Dermis lymphatic vessel endothelial cell (primary cell): Measurements from ENCODE around the gene RNF186. TPM values are rescaled to one million over a fixed set of nuclear protein-coding genes. Genes with fewer than 3 reads are reported as not detected.

Experiments used
- total RNA-seq: library from RNA; depleted of rRNA; stranded (reverse); fragments of >200 nt; gene quantifications from 2 replicates; pipeline ENCODE4 v1.2.1, GENCODE V29; 2014

The RNF186 gene, protein sequence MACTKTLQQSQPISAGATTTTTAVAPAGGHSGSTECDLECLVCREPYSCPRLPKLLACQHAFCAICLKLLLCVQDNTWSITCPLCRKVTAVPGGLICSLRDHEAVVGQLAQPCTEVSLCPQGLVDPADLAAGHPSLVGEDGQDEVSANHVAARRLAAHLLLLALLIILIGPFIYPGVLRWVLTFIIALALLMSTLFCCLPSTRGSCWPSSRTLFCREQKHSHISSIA
- total RNA-seq = not detected in 2 replicates

DNA sequence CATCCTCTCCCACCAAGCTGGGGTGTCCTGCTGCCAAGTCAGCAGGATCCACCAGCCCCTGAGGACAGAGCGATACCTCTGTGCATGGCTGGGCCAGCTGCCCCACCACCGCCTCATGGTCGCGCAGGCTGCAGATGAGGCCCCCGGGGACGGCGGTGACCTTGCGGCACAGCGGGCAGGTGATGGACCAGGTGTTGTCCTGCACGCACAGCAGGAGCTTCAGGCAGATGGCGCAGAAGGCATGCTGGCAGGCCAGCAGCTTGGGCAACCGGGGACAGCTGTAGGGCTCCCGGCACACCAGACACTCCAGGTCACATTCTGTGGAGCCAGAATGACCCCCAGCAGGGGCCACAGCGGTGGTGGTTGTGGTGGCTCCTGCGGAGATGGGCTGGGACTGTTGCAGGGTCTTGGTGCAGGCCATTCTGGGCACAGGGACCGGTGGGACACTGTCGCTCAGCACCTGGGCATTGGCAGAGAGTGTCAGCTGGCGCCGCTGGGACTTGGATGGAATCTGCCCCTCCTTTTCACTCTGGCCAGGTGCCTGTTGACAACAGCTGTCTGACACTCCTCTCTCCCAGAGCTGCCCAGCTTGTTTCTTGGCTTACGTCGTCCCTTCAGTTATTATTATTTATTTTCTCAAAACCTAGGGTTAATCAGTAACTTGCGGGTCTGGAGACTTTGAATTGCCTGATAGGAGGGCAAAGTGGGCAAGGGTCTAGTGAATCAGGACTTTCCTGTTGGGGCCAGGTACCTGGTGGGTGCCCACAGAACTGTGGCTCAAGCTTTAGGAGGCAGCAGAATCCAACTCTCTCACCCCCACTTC is at the start of gene RNF186:
RNF186 (minus strand) TSS at position 603 of the 823 bp plus-strand sequence; CDS start at position 421, 182 bp downstream.

DNA sequence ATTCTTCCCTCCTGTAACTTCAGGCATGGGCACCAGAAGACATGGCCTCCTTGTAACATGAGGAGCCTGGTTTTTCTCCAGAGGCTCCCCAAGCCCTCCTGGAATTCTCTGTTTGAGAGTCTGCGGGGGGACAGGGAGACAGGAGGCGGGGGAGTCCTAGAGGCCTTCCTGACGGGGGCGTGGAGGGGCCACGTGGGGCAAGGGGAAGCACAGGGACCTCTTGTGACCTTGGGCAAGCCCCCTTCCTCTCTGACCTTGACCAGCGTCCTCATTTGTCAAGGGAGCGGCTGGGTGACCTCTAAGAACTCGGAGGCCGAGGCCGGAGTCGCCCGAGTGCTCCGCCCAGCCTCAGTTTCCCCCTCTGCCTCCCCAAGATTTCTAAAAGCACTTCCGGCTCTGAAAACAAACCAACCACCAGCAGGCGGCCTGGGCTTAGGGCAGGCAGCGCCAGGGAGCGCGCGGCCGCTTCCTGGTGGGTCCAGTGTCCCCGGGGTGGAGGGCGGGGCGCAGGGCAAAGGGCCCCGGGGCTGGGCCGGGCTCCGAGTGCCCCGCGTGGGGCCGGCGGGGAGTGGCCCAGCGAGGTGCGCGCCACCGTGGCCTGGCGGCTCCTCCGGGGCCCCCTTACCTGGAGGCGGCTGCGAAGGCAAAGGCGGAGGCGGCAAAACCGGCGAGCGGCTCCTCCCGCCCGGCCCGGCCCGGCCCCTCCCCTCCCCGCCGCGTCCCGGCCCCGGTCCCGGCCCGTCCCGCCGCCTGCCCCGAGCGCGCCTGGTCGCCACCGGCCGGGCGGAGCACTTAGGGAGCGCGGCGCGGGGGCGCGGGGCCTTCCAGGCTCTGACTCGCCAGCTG is 15.6 kb downstream of the RNF186 start, which contains the start of gene TMCO4:
TMCO4 (minus strand) TSS at position 687 of the 846 bp plus-strand sequence. CDS start 19,158 bp downstream, outside the sequence.

Other genes with a start within 250 kb of the RNF186 start
- gene NBL1, start 171.0 kb downstream of the RNF186 start, total RNA-seq = 135 and 198 TPM in 2 replicates
- not detected in 2 replicates for gene HTR6, start 150.4 kb downstream of the RNF186 start, total RNA-seq
- gene TMCO4, start 15.4 kb downstream of the RNF186 start, total RNA-seq = 6.1 and 7.6 TPM in 2 replicates
- gene OTUD3, start 67.1 kb upstream of the RNF186 start, total RNA-seq = 2.2 and 3.5 TPM in 2 replicates
- not detected in 2 replicates for gene PLA2G2E, start 108.3 kb upstream of the RNF186 start, total RNA-seq
- not detected in 2 replicates for gene PLA2G2A, start 164.3 kb upstream of the RNF186 start, total RNA-seq